HepG2 (cell line): ENCODE measurements around the gene CDH13. TPM values are rescaled to one million over a fixed set of nuclear protein-coding genes. Genes with fewer than 3 reads are reported as not detected.

Source experiments
- BHLHE40 ChIP-seq: IDR thresholded peaks from 2 replicates; pipeline ENCODE4 v1.6.1; 2011; ENCODE audit warnings: low read length, improper control_type of control experiment
- DPF2 ChIP-seq: sonication (generic); formaldehyde crosslinking; IDR thresholded peaks from 2 replicates; pipeline ENCODE4 v1.4.0; 2020; ENCODE audit warnings: mild to moderate bottlenecking, low read depth, missing genetic modification reagents, borderline replicate concordance
- FOXO1 ChIP-seq: sonication (generic); formaldehyde crosslinking; IDR thresholded peaks from 2 replicates; pipeline ENCODE4 v1.4.0; 2020; ENCODE audit warnings: missing genetic modification reagents
- HOXA9 ChIP-seq: sonication (generic); formaldehyde crosslinking; IDR thresholded peaks from 2 replicates; pipeline ENCODE4 v1.8.1; 2022; ENCODE audit warnings: missing genetic modification reagents, mild to moderate bottlenecking, moderate library complexity, borderline replicate concordance
- JARID2 ChIP-seq: sonication (generic); formaldehyde crosslinking; IDR thresholded peaks from 2 replicates; pipeline ENCODE4 v1.8.1; 2023; ENCODE audit warnings: missing genetic modification reagents, inconsistent platforms; ENCODE audit not compliant: insufficient replicate concordance
- KDM6A ChIP-seq: IDR thresholded peaks from 2 replicates; pipeline ENCODE4 v1.6.1; 2016; ENCODE audit warnings: low read depth
- KLF15 ChIP-seq: sonication (generic); formaldehyde crosslinking; IDR thresholded peaks from 2 replicates; pipeline ENCODE4 v1.8.1; 2023; ENCODE audit warnings: borderline replicate concordance, mild to moderate bottlenecking, inconsistent platforms, missing genetic modification reagents, mixed read lengths
- MAFK ChIP-seq, 2 experiments: IDR thresholded peaks in 1 of 2; conservative IDR thresholded peaks in 1 of 2; 2 replicates each; pipeline ENCODE4 v1.6.1; 2011; ENCODE audit warnings: improper control_type of control experiment in 2 of 2, low read length in 2 of 2
- MYC ChIP-seq: sonication (generic); formaldehyde crosslinking; IDR thresholded peaks from 2 replicates; pipeline ENCODE4 v1.9.0; 2021; ENCODE audit warnings: missing genetic modification reagents, borderline replicate concordance
- NR2C2 ChIP-seq: sonication (generic); formaldehyde crosslinking; IDR thresholded peaks from 2 replicates; pipeline ENCODE4 v1.4.0; 2020; ENCODE audit warnings: missing genetic modification reagents, mild to moderate bottlenecking, moderate library complexity, borderline replicate concordance
- REPIN1 ChIP-seq: sonication (generic); formaldehyde crosslinking; IDR thresholded peaks from 2 replicates; pipeline ENCODE4 v1.8.0; 2022; ENCODE audit warnings: missing genetic modification reagents, low read depth, mild to moderate bottlenecking, borderline replicate concordance
- RFX5 ChIP-seq: IDR thresholded peaks from 2 replicates; pipeline ENCODE4 v1.6.1; 2011; ENCODE audit warnings: low read depth, low read length, improper control_type of control experiment
- TSC22D2 ChIP-seq: sonication (generic); formaldehyde crosslinking; IDR thresholded peaks from 2 replicates; pipeline ENCODE4 v1.5.1; 2020; ENCODE audit warnings: missing genetic modification reagents, mild to moderate bottlenecking, borderline replicate concordance
- XRCC5 ChIP-seq: fragments of 200-400 bp; formaldehyde crosslinking; optimal IDR thresholded peaks from 2 replicates; pipeline ENCODE3; 2017; ENCODE audit warnings: mild to moderate bottlenecking, low read length
- ZNF121 ChIP-seq: sonication (generic); formaldehyde crosslinking; IDR thresholded peaks from 2 replicates; pipeline ENCODE4 v1.5.0; 2020; ENCODE audit warnings: mild to moderate bottlenecking, missing genetic modification reagents
- ZNF234 ChIP-seq: sonication (generic); formaldehyde crosslinking; conservative IDR thresholded peaks from 2 replicates; pipeline ENCODE4 v1.5.1; 2020; ENCODE audit warnings: mild to moderate bottlenecking, missing genetic modification reagents
- ZNF501 ChIP-seq: sonication (generic); formaldehyde crosslinking; IDR thresholded peaks from 2 replicates; pipeline ENCODE4 v1.5.1; 2020; ENCODE audit warnings: mild to moderate bottlenecking, moderate library complexity, missing genetic modification reagents
- polyA plus RNA-seq, 8 experiments: library from polyadenylated mRNA; depleted of rRNA in 3 of 8; stranded (reverse) in 7 of 8; unstranded in 1 of 8; fragments of >200 nt; fragmentation: Illumina TruSeq in 4 of 8; extraction: Trizol in 4 of 8; gene quantifications; 2 replicates each; pipeline versions ENCODE4 v1.2.1 to v1.2.3, GENCODE V29; 2011 to 2016; ENCODE audit warnings: low read depth in 4 of 8, missing spikeins in 1 of 8, mixed read lengths in 1 of 8; ENCODE audit not compliant: insufficient read depth in 1 of 8
- total RNA-seq, 5 experiments: library from RNA; depleted of rRNA; stranded (reverse); fragments of >200 nt; fragmentation: Illumina TruSeq; extraction: Trizol; gene quantifications; 2 replicates each; pipeline ENCODE4 v1.2.3, GENCODE V29; 2016; ENCODE audit warnings: low read depth in 1 of 5
- TF ChIP-seq, protein P1 (sequence below): IDR thresholded peaks from 2 replicates; pipeline ENCODE4 v1.6.1; 2012; ENCODE audit warnings: low read length, improper control_type of control experiment
- TF ChIP-seq, protein P2 (sequence below): sonication (generic); formaldehyde crosslinking; IDR thresholded peaks from 2 replicates; pipeline ENCODE4 v1.8.0; 2022; ENCODE audit warnings: mild to moderate bottlenecking, missing genetic modification reagents, moderate library complexity
- TF ChIP-seq, protein P3 (sequence below): sonication (generic); formaldehyde crosslinking; IDR thresholded peaks from 2 replicates; pipeline ENCODE4 v1.5.0; 2020; ENCODE audit warnings: mild to moderate bottlenecking, missing genetic modification reagents, borderline replicate concordance
- TF ChIP-seq, protein P4 (sequence below): sonication (generic); formaldehyde crosslinking; IDR thresholded peaks from 2 replicates; pipeline ENCODE4 v1.5.0; 2020; ENCODE audit warnings: missing genetic modification reagents

Gene CDH13
- total and polyA plus RNA-seq, 2 of the 13 experiments (the other 11 are each of a cell fraction or from before 2014, with no cell fraction given) = not detected

DNA sequence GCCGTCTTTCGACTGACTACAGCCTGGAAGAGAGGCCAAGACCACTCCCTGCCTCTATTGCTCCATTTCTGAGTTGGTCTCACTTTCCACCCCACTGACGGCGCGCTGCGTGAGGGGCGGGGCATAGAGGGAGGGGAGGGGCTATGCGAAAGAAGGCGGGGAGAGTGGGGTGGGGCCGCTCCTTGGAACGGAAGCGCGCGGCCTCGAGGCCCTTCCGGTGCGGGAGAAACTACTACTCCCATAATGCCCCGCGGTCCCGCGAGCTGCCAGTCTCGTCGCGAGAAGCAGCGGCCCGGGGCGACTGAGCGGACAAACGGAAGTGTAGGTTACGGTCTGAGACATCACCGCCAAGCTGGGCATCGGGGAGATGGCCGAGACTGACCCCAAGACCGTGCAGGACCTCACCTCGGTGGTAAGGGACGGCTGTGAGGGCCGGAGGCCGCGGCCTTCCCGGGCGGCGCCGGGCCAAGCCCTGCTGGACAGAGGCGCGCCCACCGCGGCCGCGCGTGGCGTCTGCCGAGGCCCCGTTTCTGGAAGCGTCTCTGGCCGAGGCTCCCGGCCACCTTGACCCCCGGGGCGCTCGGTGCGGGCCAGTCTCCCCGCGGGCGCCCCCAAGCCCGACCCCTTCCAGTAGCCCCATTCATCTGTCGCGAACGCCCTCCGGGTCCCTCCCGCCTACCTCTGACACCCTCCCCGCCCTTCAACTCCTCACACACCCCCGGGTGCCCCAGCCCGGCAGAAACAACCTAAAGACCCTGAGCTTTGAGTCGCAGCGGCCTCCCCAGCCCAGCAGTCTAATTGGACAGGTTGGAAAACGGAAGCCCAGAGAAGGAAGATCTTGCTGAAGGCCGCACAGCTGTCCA, 1181.2 kb downstream of the CDH13 start, which contains the start of gene HSBP1 (continued):
- TF ChIP-seq, protein P1, sequence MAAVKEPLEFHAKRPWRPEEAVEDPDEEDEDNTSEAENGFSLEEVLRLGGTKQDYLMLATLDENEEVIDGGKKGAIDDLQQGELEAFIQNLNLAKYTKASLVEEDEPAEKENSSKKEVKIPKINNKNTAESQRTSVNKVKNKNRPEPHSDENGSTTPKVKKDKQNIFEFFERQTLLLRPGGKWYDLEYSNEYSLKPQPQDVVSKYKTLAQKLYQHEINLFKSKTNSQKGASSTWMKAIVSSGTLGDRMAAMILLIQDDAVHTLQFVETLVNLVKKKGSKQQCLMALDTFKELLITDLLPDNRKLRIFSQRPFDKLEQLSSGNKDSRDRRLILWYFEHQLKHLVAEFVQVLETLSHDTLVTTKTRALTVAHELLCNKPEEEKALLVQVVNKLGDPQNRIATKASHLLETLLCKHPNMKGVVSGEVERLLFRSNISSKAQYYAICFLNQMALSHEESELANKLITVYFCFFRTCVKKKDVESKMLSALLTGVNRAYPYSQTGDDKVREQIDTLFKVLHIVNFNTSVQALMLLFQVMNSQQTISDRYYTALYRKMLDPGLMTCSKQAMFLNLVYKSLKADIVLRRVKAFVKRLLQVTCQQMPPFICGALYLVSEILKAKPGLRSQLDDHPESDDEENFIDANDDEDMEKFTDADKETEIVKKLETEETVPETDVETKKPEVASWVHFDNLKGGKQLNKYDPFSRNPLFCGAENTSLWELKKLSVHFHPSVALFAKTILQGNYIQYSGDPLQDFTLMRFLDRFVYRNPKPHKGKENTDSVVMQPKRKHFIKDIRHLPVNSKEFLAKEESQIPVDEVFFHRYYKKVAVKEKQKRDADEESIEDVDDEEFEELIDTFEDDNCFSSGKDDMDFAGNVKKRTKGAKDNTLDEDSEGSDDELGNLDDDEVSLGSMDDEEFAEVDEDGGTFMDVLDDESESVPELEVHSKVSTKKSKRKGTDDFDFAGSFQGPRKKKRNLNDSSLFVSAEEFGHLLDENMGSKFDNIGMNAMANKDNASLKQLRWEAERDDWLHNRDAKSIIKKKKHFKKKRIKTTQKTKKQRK = no peak
- 0 out of 2 replicates have a peak, but pooled peaks have one; percentile 10 for TF ChIP-seq ZNF501
- TF ChIP-seq TSC22D2 (CRISPR knock-in tag) = peak; percentile 35; the same call in 1 of the 2 replicates
- TF ChIP-seq, protein P2, sequence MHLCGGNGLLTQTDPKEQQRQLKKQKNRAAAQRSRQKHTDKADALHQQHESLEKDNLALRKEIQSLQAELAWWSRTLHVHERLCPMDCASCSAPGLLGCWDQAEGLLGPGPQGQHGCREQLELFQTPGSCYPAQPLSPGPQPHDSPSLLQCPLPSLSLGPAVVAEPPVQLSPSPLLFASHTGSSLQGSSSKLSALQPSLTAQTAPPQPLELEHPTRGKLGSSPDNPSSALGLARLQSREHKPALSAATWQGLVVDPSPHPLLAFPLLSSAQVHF (CRISPR knock-in tag) = 0 out of 2 replicates have a peak, but pooled peaks have one; percentile 37
- no peak for TF ChIP-seq JARID2
- TF ChIP-seq HOXA9 = no peak
- TF ChIP-seq, protein P3, sequence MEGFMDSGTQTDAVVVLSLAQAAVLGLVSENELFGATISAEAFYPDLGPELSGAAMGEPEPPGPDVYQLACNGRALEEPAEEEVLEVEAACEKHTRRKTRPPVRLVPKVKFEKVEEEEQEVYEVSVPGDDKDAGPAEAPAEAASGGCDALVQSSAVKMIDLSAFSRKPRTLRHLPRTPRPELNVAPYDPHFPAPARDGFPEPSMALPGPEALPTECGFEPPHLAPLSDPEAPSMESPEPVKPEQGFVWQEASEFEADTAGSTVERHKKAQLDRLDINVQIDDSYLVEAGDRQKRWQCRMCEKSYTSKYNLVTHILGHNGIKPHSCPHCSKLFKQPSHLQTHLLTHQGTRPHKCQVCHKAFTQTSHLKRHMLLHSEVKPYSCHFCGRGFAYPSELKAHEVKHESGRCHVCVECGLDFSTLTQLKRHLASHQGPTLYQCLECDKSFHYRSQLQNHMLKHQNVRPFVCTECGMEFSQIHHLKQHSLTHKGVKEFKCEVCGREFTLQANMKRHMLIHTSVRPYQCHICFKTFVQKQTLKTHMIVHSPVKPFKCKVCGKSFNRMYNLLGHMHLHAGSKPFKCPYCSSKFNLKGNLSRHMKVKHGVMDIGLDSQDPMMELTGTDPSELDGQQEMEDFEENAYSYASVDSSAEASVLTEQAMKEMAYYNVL (CRISPR knock-in tag) = no peak
- TF ChIP-seq XRCC5 = peak; percentile 22
- no peak for TF ChIP-seq FOXO1 (CRISPR knock-in tag)
- TF ChIP-seq KDM6A (CRISPR knock-in tag) = 0 out of 2 replicates have a peak, but pooled peaks have one; percentile 12
- TF ChIP-seq ZNF234 = no peak
- TF ChIP-seq ZNF121 (CRISPR knock-in tag) = no peak
- peak; percentile 51 for TF ChIP-seq REPIN1 (CRISPR knock-in tag)
- no peak for TF ChIP-seq RFX5
- TF ChIP-seq, protein P4, sequence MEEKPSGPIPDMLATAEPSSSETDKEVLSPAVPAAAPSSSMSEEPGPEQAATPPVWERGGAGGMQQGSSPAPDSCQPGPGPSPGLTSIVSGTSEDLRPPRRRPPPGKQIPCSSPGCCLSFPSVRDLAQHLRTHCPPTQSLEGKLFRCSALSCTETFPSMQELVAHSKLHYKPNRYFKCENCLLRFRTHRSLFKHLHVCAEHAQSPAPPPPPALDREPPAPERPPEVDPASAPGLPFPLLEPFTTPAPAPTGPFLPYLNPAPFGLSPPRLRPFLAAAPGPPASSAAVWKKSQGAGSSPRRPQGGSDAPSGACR (CRISPR knock-in tag) = 0 out of 2 replicates have a peak, but pooled peaks have one; percentile 56
- TF ChIP-seq KLF15 (CRISPR knock-in tag) = no peak
- no peak for TF ChIP-seq BHLHE40
- TF ChIP-seq MAFK (conservative IDR thresholded peaks at IDR 0.05 in 1 of 2, IDR thresholded peaks at IDR 0.05 in 1 of 2; ENCODE audit: low read length in 2 of 2) = no peak
- peak; percentile 42 for TF ChIP-seq MYC (CRISPR knock-in tag)
- no peak for TF ChIP-seq DPF2 (CRISPR knock-in tag)
- TF ChIP-seq NR2C2 (CRISPR knock-in tag) = peak; percentile 77
